Right atrium auricular region (tissue), 2 donors: ENCODE data around the gene PLSCR1. TPM values are rescaled to one million over a fixed set of nuclear protein-coding genes. Genes with fewer than 3 reads are reported as not detected.
"Not testable (repeated sequence)": the region's sequence is repeated elsewhere in the genome, so short reads cannot be mapped to it uniquely, and the experiment has no call there.

ENCODE experiments used
- DNase-seq: peaks from one replicate; pipeline ENCODE4 v3.0.0-alpha.2; 2019; ENCODE audit warnings: low spot score
- H3K27ac ChIP-seq, 2 donors: fragments of 200-600 bp; sonication (generic); 1 replicate in 1 of 2; 2 replicates in 1 of 2; pipeline ENCODE4 v1.5.1; 2016 to 2019
- H3K27me3 ChIP-seq, 2 donors: fragments of 200-600 bp; sonication (generic); one replicate each; pipeline versions ENCODE4 v1.5.1 to v1.6.0; 2017 to 2019
- H3K36me3 ChIP-seq: fragments of 200-600 bp; sonication (generic); one replicate; pipeline ENCODE4 v1.5.1; 2016
- H3K4me1 ChIP-seq, 2 donors: fragments of 200-600 bp; sonication (generic); one replicate each; pipeline versions ENCODE4 v1.5.1 to v1.6.0; 2017 to 2019
- H3K4me3 ChIP-seq, 2 donors: fragments of 200-600 bp; sonication (generic); 1 replicate in 1 of 2; 2 replicates in 1 of 2; pipeline ENCODE4 v1.5.1; 2017 to 2019; ENCODE audit warnings: mild to moderate bottlenecking in 1 of 2, moderate library complexity in 1 of 2
- H3K9me3 ChIP-seq, 2 donors: fragments of 200-600 bp; sonication (generic); one replicate each; pipeline ENCODE4 v1.5.1; 2019
- total RNA-seq, 2 donors: library from RNA; depleted of rRNA; stranded (reverse); fragments of >200 nt; gene quantifications; one replicate each; pipeline ENCODE4 v1.1.0, GENCODE V29; 2016
- TF ChIP-seq, protein P1 (sequence below), 2 donors: fragments of 200-600 bp; sonication (generic); IDR thresholded peaks; one replicate each; pipeline ENCODE4 v1.5.1; 2019; ENCODE audit warnings: antibody characterized with exemption in 2 of 2

PLSCR1 gene
- total RNA-seq, 2 donors from 2014 or later = 42.7 to 43.1 TPM

DNA sequence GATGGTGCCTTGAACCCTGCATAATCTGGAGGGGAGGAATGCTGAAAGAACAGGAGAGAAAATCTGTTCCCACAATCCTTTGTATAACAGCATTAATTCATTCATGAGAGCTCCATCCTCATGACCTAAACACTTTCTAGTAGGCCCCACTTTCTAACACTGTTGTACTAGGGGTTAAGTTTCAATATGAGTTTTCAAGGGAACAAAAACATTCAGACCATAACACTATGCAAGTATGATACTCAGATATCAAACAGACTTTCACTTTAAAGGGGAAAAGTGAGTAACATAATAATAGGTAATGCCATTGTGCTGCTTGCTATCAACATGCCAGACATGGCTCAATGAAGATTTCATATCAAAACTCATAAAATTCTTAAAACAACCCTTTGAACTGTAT is 42.7 kb downstream of the PLSCR1 start:
- no peaks in the 10 kb centered on the region for H3K36me3 ChIP-seq
- TF ChIP-seq, protein P1, sequence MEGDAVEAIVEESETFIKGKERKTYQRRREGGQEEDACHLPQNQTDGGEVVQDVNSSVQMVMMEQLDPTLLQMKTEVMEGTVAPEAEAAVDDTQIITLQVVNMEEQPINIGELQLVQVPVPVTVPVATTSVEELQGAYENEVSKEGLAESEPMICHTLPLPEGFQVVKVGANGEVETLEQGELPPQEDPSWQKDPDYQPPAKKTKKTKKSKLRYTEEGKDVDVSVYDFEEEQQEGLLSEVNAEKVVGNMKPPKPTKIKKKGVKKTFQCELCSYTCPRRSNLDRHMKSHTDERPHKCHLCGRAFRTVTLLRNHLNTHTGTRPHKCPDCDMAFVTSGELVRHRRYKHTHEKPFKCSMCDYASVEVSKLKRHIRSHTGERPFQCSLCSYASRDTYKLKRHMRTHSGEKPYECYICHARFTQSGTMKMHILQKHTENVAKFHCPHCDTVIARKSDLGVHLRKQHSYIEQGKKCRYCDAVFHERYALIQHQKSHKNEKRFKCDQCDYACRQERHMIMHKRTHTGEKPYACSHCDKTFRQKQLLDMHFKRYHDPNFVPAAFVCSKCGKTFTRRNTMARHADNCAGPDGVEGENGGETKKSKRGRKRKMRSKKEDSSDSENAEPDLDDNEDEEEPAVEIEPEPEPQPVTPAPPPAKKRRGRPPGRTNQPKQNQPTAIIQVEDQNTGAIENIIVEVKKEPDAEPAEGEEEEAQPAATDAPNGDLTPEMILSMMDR (IDR thresholded peaks at IDR 0.05) = no peak
- DNase-seq = no peak

DNA sequence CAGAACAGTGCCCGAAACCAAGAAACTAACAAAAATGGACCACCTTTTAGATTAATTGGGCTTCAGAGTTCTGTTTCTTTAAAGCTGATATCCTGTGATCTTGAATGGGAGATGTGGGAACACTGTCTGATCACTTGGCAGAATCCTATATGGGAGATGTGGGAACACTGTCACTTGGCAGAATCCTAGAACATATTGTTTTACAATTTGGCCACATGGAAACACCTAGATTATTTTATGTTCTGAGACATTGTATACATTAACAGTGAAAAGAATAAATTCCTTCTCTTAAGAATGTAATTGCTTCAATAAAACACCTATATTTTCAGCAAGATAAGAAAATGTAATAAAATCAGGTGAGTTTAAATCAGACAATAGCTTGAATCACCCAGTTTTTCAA is 44.7 kb downstream of the PLSCR1 start:
- no peaks in the 10 kb centered on the region for H3K27me3 ChIP-seq
- no peaks in the 10 kb centered on the region for H3K36me3 ChIP-seq
- TF ChIP-seq, protein P1 (IDR thresholded peaks at IDR 0.05) = no peak
- no peaks in the 10 kb centered on the region for H3K4me1 ChIP-seq
- no peak for DNase-seq
- no peak overlapping the region for H3K4me3 ChIP-seq
- no peaks in the 10 kb centered on the region for H3K9me3 ChIP-seq
- H3K27ac ChIP-seq = no peak overlapping the region

More for the DNA sequence above, 42.7 kb downstream of the PLSCR1 start:
- Histone ChIP-seq H3K27me3 (no peaks in the 10 kb centered on the region), H3K4me1 (peaks cover 0 to 8% of the 10 kb centered on the region in 2 donors), H3K9me3 (no peaks in the 10 kb centered on the region), H3K4me3 (no peak overlapping the region), H3K27ac (no peak overlapping the region)

DNA sequence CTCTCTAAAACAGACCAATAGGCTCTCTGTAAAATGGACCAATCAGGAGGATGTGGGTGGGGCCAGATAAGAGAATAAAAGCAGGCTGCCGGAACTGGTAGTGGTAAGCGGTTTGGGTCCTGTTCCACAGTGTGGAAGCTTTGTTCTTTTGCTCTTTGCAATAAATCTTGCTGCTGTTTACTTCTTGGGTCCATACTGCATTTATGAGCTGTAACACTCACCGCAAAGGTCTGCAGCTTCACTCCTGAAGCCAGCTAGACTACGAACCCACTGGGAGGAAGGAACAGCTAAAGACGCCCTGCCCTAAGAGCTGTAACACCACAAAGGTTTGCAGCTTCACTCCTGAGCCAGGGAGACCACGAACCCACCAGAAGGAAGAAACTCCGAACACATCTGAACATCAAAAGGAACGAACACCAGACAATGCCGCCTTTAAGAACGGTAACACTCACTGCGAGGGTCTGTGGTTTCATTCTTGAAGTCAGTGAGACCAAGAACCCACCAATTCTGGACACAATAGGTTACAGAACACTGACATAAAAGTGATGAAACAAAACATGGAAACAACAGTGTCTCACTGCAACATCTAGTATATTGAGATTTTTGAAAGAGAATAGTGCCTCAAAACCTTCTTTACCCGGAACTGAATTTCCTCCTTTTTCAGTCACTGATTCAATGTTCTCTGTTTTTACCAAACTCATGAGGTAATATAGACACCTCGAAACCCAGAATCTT is 46.2 kb downstream of the PLSCR1 start:
- TF ChIP-seq, protein P1 (IDR thresholded peaks at IDR 0.05) = no peak
- H3K4me1 ChIP-seq = no peaks in the 10 kb centered on the region
- no peak overlapping the region for H3K27ac ChIP-seq
- no peak overlapping the region for H3K4me3 ChIP-seq
- no peaks in the 10 kb centered on the region for H3K9me3 ChIP-seq
- no peaks in the 10 kb centered on the region for H3K36me3 ChIP-seq
- no peaks in the 10 kb centered on the region for H3K27me3 ChIP-seq
- DNase-seq = no peak

DNA sequence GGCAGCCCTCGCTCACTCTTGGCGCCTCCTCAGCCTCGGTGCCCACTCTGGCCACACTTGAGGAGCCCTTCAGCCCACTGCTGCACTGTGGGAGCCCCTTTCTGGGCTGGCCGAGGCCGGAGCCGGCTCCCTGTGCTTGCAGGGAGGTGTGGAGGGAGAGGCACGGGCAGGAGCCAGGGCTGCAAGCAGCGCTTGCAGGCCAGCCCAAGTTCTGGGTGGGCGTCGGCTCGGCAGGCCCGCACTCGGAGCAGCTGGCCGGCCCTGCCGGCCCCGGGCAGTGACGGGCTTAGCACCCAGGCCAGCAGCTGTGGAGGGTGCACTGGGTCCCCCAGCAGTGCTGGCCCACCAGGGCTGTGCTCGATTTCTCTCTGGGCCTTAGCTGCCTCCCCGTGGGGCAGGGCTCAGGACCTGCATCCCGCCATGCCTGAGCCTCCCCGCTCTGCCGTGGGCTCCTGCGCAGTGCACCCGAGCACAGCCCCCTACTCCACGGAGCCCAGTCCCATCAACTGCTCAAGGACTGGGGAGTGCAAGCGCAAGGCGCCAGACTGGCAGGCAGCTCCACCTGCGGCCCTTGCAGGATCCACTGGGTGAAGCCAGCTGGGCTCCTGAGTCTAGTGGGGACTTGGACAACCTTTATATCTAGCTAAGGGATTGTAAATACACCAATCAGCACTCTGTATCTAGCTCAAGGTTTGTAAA is 47.1 kb downstream of the PLSCR1 start:
- not testable (repeated sequence) for H3K4me1 ChIP-seq, DNase-seq, H3K4me3 ChIP-seq

DNA sequence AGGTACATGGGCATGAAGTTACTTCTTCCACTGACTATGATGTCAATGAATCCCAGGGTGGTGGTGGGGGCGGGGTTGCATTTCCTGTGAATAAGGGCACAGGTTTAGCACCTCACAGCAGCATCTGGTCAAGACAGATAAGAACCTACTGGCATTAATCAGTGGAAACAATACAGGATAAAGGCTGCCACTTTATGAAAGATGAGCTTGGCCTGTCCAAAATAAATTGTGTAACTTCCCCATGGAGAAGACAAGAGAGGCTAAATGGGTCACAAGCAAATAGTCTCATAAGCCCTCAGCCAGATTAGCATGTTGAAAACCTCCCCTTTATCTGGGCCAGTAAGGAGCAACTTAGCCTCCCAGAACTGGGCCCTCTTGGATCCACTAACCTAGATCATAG is 47.7 kb downstream of the PLSCR1 start:
- TF ChIP-seq, protein P1 (IDR thresholded peaks at IDR 0.05) = no peak
- no peaks in the 10 kb centered on the region for H3K4me1 ChIP-seq
- H3K36me3 ChIP-seq = no peaks in the 10 kb centered on the region
- no peak overlapping the region for H3K27ac ChIP-seq
- H3K4me3 ChIP-seq = no peak overlapping the region
- DNase-seq = no peak
- no peaks in the 10 kb centered on the region for H3K27me3 ChIP-seq
- peaks cover 0 to 7% of the 10 kb centered on the region in 2 donors for H3K9me3 ChIP-seq

More for the DNA sequence above, 47.1 kb downstream of the PLSCR1 start:
- H3K27me3 ChIP-seq, H3K27ac ChIP-seq, H3K36me3 ChIP-seq, H3K9me3 ChIP-seq: not testable (repeated sequence)

DNA sequence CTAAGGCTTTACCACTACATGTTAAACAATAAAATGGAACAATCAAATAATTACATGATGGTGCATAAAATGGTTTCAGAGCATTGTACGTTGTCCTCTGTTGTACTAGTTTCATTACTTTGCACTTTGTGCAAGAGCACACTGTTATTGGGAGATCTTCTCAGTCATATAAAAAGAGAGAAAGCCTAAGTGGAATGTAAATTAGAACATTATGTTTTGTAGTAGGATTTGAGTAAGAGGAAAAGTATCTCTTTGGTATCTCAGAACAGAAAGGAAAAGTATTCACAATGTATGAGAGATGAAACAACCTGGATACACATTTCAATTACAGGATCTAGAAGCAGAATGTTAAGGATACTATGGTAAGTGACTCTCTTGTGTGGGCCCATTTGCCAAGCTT is 48.2 kb downstream of the PLSCR1 start:
- TF ChIP-seq, protein P1 (IDR thresholded peaks at IDR 0.05) = no peak
- no peaks in the 10 kb centered on the region for H3K4me1 ChIP-seq
- H3K36me3 ChIP-seq = no peaks in the 10 kb centered on the region
- peaks cover 0 to 10% of the 10 kb centered on the region in 2 donors for H3K9me3 ChIP-seq
- no peak overlapping the region for H3K4me3 ChIP-seq
- no peak for DNase-seq
- no peak overlapping the region for H3K27ac ChIP-seq
- H3K27me3 ChIP-seq = no peaks in the 10 kb centered on the region
